B cell (primary cell): Measurements from ENCODE around the gene NPAS3. TPM values are rescaled to one million over a fixed set of nuclear protein-coding genes. Genes with fewer than 3 reads are reported as not detected.

Experiments used
- ATAC-seq: fragments of 200-7000 bp; cut with Tn5 transposase; one replicate; pipeline ENCODE4 v1.10.0; 2021; ENCODE audit warnings: low read depth, mild to moderate bottlenecking, moderate number of reproducible peaks, moderate library complexity
- CTCF ChIA-PET: fragments of 350-600 bp; sonication (Branson Sonifier 250); formaldehyde crosslinking; loops from one replicate; lab custom pipeline; 2021; ENCODE audit warnings: antibody characterized with exemption, inconsistent platforms; lab: Charles Lee
- POLR2A ChIA-PET: fragments of 350-600 bp; sonication (Branson Sonifier 250); formaldehyde crosslinking; loops from one replicate; lab custom pipeline; 2021; ENCODE audit warnings: antibody characterized with exemption; lab: Charles Lee
- DNase-seq: peaks from one replicate; pipeline ENCODE4 v3.0.0; 2013
- H2AFZ ChIP-seq: 2 replicates; pipeline ENCODE4 v1.6.1; 2012; ENCODE audit warnings: mild to moderate bottlenecking, low read depth, low read length; ENCODE audit not compliant: insufficient read depth, poor library complexity, severe bottlenecking
- H3K27ac ChIP-seq, 2 donors: 1 replicate in 1 of 2; 2 replicates in 1 of 2; pipeline ENCODE4 v1.5.1; 2012 to 2013; ENCODE audit warnings: low read length in 2 of 2, mild to moderate bottlenecking in 2 of 2, moderate library complexity in 1 of 2
- H3K27me3 ChIP-seq, 4 experiments: fragments of 200-600 bp in 1 of 4; sonication (generic) in 1 of 4; replicated peaks in 1 of 4; 1 replicate in 2 of 4; 2 replicates in 2 of 4; pipeline versions ENCODE4 v1.6.1 to v1.7.0; 2013 to 2016; ENCODE audit warnings: low read length in 3 of 4, mild to moderate bottlenecking in 2 of 4, mixed read lengths in 1 of 4, moderate library complexity in 1 of 4; ENCODE audit not compliant: insufficient read depth in 4 of 4, control insufficient read depth in 3 of 4; ENCODE audit errors: control extremely low read depth in 1 of 4
- H3K36me3 ChIP-seq, 2 experiments: replicated peaks in 1 of 2; 1 replicate in 1 of 2; 2 replicates in 1 of 2; pipeline versions ENCODE4 v1.6.1 to v1.7.1; 2013; ENCODE audit warnings: low read length in 1 of 2; ENCODE audit not compliant: insufficient read depth in 2 of 2, control insufficient read depth in 1 of 2; ENCODE audit errors: control extremely low read depth in 1 of 2, extremely low read depth in 1 of 2
- H3K4me1 ChIP-seq, 2 donors: fragments of 200-600 bp in 1 of 2; sonication (generic) in 1 of 2; 1 replicate in 1 of 2; 2 replicates in 1 of 2; pipeline versions ENCODE4 v1.5.1 to v1.6.1; 2013 to 2017; ENCODE audit warnings: low read length in 2 of 2; ENCODE audit not compliant: control insufficient read depth in 2 of 2, insufficient read depth in 2 of 2
- H3K4me2 ChIP-seq: replicated peaks from 2 replicates; pipeline ENCODE3; 2012; ENCODE audit warnings: mild to moderate bottlenecking, low read depth, low read length; ENCODE audit not compliant: poor library complexity, severe bottlenecking
- H3K4me3 ChIP-seq, 5 experiments: fragments of 200-600 bp in 1 of 5; sonication (generic) in 1 of 5; 1 replicate in 3 of 5; 2 replicates in 2 of 5; pipeline versions ENCODE4 v1.5.1 to v1.7.0; 2011 to 2016; ENCODE audit warnings: low read length in 4 of 5, mild to moderate bottlenecking in 4 of 5, low read depth in 2 of 5, control low read depth in 1 of 5, moderate library complexity in 1 of 5; ENCODE audit not compliant: insufficient read depth in 1 of 5; ENCODE audit errors: control extremely low read depth in 1 of 5, extremely low read depth in 1 of 5
- H3K79me2 ChIP-seq: fragments of 200-600 bp; sonication (generic); one replicate; pipeline ENCODE4 v1.6.0; 2016; ENCODE audit warnings: low read length; ENCODE audit not compliant: control insufficient read depth, insufficient read depth
- H3K9ac ChIP-seq: fragments of 200-600 bp; sonication (generic); 2 replicates; pipeline ENCODE4 v1.6.1; 2017; ENCODE audit warnings: mild to moderate bottlenecking, low read length, moderate library complexity
- H3K9me3 ChIP-seq, 3 donors: one replicate each; pipeline versions ENCODE4 v1.6.1 to v1.7.1; 2013; ENCODE audit warnings: low read length in 2 of 3; ENCODE audit not compliant: control insufficient read depth in 2 of 3, insufficient read depth in 1 of 3; ENCODE audit errors: control extremely low read depth in 1 of 3
- H4K20me1 ChIP-seq: 2 replicates; pipeline ENCODE4 v1.6.0; 2012; ENCODE audit warnings: mild to moderate bottlenecking, low read length; ENCODE audit not compliant: insufficient read depth, control insufficient read depth, poor library complexity, severe bottlenecking
- H3K27ac Mint-ChIP-seq: one replicate; pipeline ENCODE4 v1.8.0; 2021; ENCODE audit warnings: mixed read lengths
- H3K27me3 Mint-ChIP-seq: one replicate; pipeline ENCODE4 v1.8.0; 2021; ENCODE audit warnings: mixed read lengths
- H3K4me1 Mint-ChIP-seq: one replicate; pipeline ENCODE4 v1.8.0; 2021; ENCODE audit warnings: mixed read lengths
- H3K4me3 Mint-ChIP-seq: one replicate; pipeline ENCODE4 v1.8.0; 2021; ENCODE audit warnings: mixed read lengths
- H3K9me3 Mint-ChIP-seq: one replicate; pipeline ENCODE4 v1.8.0; 2022; ENCODE audit warnings: mixed read lengths; ENCODE audit not compliant: insufficient read depth
- EZH2 ChIP-seq: IDR thresholded peaks from 2 replicates; pipeline ENCODE4 v1.6.1; 2012; ENCODE audit warnings: borderline replicate concordance, low read depth, mild to moderate bottlenecking, moderate library complexity, low read length; ENCODE audit not compliant: insufficient read depth, poor library complexity, severe bottlenecking
- WGBS: methylation state at CpG from one replicate; pipeline ENCODE4 v1.1.5; 2013; ENCODE audit warnings: missing lambda C conversion rate; ENCODE audit not compliant: insufficient coverage; 5-methylcytosine and 5-hydroxymethylcytosine counted together
- intact Hi-C: fragments of 100-400 bp; cut with micrococcal nuclease; formaldehyde crosslinking; loops from one replicate; pipeline ENCODE4 v1.10.0; 2022
- polyA plus RNA-seq: library from polyadenylated mRNA; depleted of rRNA; stranded (reverse); fragments of >200 nt; gene quantifications from 2 replicates; pipeline ENCODE4 v1.2.3, GENCODE V29; 2012
- total RNA-seq, 2 donors: library from RNA; stranded (reverse); fragments of 120-200 nt in 1 of 2; gene quantifications; 1 replicate in 1 of 2; 2 replicates in 1 of 2; pipeline versions ENCODE4 v1.2.3 to v1.2.4, GENCODE V29; 2013 to 2022
- TF ChIP-seq, protein P1 (sequence below): fragments of 200-600 bp; IDR thresholded peaks from one replicate; pipeline ENCODE4 v1.8.0; 2022; ENCODE audit warnings: antibody characterized with exemption, mild to moderate bottlenecking

NPAS3 gene
- total and polyA plus RNA-seq, 2 donors (not counting 1 experiment from before 2014, with no cell fraction given) = not detected

DNA sequence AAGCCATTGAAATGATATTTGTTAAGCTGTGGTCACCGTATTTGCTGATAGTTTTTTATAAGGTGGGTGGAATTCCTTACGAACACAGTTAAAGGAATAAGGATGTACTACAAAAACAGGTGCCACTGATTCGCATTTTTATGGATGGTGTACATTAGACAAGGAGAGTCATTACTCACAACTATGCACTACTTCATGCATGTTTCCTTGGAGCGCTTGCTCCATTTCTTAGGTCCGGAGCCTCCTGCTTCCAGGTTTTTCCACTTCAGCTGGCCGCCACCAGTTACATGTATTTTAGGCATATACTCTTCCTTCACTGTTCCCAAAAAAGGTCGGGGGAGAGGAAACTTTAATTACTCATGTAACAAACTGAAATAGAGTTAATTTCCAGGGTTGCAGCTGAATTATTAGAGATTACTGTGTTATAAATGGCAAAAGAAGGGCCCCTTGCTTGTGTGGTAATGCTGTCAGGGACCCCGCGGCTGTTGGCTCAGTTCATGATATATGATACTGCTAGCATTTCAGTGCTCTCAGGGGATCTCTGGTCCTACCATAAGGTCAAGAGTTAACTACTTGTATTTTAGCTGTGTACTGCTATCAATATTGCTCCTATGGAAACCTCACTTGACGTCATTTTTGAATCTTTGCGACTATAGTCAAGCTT, 454.7 kb downstream of the NPAS3 start:
- H3K27ac Mint-ChIP-seq = no peak overlapping the region
- Histone ChIP-seq H4K20me1 (no peaks in the 10 kb centered on the region), H3K4me3 (no peak overlapping the region), H3K36me3 (no peaks in the 10 kb centered on the region), H3K27ac (no peak overlapping the region), H3K27me3 (no peaks in the 10 kb centered on the region), H3K4me2 (no peak overlapping the region), H2AFZ (no peak overlapping the region), H3K4me1 (no peaks in the 10 kb centered on the region), H3K79me2 (no peaks in the 10 kb centered on the region), H3K9ac (no peak overlapping the region), H3K9me3 (no peaks in the 10 kb centered on the region)
- CTCF ChIA-PET = no interaction called here
- no peaks in the 10 kb centered on the region for H3K4me1 Mint-ChIP-seq
- POLR2A ChIA-PET = no interaction called here
- TF ChIP-seq, protein P1, sequence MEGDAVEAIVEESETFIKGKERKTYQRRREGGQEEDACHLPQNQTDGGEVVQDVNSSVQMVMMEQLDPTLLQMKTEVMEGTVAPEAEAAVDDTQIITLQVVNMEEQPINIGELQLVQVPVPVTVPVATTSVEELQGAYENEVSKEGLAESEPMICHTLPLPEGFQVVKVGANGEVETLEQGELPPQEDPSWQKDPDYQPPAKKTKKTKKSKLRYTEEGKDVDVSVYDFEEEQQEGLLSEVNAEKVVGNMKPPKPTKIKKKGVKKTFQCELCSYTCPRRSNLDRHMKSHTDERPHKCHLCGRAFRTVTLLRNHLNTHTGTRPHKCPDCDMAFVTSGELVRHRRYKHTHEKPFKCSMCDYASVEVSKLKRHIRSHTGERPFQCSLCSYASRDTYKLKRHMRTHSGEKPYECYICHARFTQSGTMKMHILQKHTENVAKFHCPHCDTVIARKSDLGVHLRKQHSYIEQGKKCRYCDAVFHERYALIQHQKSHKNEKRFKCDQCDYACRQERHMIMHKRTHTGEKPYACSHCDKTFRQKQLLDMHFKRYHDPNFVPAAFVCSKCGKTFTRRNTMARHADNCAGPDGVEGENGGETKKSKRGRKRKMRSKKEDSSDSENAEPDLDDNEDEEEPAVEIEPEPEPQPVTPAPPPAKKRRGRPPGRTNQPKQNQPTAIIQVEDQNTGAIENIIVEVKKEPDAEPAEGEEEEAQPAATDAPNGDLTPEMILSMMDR = no peak
- no peak for TF ChIP-seq EZH2
- DNase-seq (no peak), ATAC-seq (no peak)
- WGBS = no CpG with 5 or more reads among the region's 11 CpGs
- H3K9me3 Mint-ChIP-seq = no peaks in the 10 kb centered on the region
- H3K27me3 Mint-ChIP-seq = no peaks in the 10 kb centered on the region
- intact Hi-C loops = no loop called here
- H3K4me3 Mint-ChIP-seq = no peak overlapping the region

DNA sequence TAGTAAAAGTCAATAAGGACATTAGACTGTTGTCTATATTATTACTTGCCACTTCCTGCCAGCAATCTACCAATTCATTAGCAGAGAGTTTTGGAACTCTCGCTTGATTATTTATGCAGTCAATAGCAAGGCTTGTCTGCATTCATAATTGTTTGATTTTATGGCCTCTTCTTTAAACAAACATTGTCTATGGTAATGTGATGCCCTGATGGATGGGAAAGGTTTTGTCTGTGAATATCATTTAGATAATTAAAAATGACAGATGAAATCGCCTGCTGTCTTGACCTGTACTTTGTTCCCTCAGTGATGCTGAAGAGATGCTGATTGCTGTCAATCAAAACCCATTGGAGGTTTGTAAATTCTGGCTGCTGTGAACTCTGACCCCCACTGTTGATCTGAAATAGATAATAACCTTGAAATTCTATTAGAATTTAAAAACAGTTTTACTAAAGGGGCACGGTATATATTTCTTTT, 455.3 kb downstream of the NPAS3 start:
- Histone ChIP-seq H3K4me1 (no peaks in the 10 kb centered on the region), H3K27ac (no peak overlapping the region), H2AFZ (no peak overlapping the region), H3K27me3 (no peaks in the 10 kb centered on the region), H3K9ac (no peak overlapping the region), H4K20me1 (no peaks in the 10 kb centered on the region), H3K36me3 (no peaks in the 10 kb centered on the region), H3K4me2 (no peak overlapping the region), H3K4me3 (no peak overlapping the region), H3K9me3 (no peaks in the 10 kb centered on the region), H3K79me2 (no peaks in the 10 kb centered on the region)
- no peak overlapping the region for H3K4me3 Mint-ChIP-seq
- TF ChIP-seq EZH2 = no peak
- TF ChIP-seq, protein P1 = no peak
- H3K4me1 Mint-ChIP-seq = no peaks in the 10 kb centered on the region
- no peaks in the 10 kb centered on the region for H3K27me3 Mint-ChIP-seq
- POLR2A ChIA-PET = no interaction called here
- H3K9me3 Mint-ChIP-seq = no peaks in the 10 kb centered on the region
- intact Hi-C loops = no loop called here
- no peak for DNase-seq
- CTCF ChIA-PET = no interaction called here
- no peak overlapping the region for H3K27ac Mint-ChIP-seq
- ATAC-seq = no peak
- 67% methylated on average over 1 of the region's 3 CpGs for WGBS
